ENCODE data around the gene CLMP. TPM values are rescaled to one million over a fixed set of nuclear protein-coding genes. Genes with fewer than 3 reads are reported as not detected.
"Not testable (repeated sequence)": the region's sequence is repeated elsewhere in the genome, so short reads cannot be mapped to it uniquely, and the experiment has no call there.

Gene CLMP
- total RNA-seq, 1 donor from 2014 or later, result 42.0 TPM

DNA sequence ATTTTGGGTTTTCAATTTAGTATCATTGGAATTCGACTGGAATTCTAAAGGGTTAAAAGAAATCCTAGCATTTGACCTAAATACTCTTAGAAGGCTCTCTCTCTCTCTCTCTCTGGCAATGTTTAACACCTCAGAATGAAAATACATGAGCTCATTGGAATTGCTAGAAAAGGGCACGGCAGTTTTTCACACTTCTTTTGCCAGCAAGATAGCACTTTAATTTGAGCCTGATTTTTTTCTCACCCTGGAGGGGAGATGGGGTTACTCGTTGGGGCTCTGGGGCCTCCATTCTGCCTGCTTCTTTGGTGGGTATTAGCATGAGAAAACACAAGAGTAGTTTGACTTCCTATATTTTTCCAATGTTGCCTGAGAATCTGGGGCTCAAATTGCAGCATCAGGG, 22.8 kb upstream of the CLMP start:
- DNase-seq, result no peak

DNA sequence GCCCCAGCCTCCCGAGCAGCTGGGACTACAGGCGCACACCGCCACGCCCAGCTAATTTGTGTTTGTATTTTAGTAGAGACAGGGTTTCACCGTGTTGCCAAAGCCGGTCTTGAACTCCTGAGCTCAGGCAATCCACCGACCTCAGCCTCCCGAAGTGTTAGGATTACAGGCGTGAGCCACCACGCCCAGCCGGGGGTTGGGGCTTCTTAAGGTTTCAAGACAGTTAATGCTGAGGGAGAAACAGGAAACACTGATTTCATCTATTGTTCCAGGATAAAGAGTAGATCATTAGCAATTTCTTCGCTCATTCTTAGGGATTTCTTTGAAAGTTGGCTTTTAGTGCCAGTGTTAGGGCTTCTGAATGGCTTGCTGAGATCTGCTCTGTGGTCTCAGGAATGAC, 21.2 kb upstream of the CLMP start:
- DNase-seq, result no peak

DNA sequence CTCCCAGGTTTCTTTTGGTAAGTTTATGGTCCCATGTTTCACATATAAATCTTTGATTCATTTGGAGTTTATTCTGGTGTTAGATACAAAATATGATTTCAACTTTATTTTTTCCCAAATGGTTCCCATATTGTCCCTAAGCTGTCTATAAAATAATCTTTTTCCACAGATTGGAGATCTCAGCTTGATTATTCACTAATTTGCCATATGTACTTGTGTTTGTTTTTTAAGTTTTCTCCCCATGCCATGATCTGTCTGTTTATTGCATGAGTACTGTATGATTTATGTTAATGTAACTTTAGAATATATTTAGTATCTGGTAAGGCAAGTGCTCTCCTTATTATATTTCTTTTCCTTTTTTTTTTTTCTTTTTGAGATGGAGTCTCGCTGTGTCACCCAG, 19.9 kb upstream of the CLMP start:
- no peak for DNase-seq

DNA sequence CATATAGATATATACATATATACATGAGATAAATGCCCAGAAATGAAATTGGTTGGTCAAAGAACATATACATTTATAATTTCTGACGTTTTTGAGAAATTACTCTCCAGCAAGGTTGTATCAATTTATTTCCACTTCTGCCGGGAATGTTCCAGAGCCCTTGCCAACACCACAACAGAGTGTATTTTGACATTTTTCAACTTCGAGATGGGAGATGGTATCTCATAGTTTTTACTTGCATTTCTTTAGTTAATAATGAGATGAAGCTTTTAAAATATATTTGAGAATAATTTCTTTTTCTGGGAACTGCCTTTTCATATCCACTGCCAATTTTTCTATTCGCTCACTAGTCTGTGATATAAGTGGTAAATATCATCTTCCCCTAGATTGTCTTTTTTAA, 19.3 kb upstream of the CLMP start:
- no peak for DNase-seq

DNA sequence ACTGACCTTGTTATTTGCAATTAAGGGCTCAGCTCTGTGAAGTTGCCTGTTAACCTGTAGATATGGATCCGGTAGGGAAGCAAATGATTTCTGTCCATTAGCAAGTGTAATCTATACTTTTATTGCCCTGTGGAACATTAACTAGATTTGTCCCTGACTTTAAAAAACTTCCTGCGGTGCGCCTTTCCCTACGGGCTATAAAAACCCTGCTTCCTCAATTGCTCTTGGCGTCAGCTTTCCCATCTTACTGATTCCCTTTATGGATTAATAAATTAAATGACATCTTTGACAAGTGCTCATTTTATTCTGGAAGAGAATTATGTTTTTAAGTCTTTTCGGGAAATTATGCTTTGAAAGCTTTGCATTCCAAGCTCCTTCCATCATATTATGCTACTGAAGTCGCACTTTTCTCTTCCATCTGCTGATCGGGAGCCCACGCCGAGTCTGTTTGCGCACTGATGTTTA, 18.3 kb upstream of the CLMP start:
- DNase-seq, result no peak

DNA sequence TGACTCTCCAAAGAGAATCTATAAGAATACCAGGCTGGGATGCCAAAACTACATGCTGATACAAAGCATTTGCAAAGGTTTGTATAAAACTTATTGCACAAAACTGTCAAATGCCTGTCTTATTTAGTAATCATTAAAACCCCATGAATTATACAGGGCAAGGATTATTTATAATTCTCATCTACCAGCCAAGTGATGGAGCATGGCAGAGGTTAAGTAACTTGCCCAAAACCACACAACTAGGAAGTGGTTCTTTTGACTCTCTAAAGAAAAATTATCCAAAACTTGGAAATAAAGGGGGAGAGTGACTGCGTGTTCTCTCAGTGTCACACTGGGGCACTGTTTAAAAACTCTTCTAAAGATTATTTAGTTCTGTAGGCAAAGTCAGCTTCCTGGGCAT, 17.4 kb upstream of the CLMP start:
- DNase-seq, result no peak

DNA sequence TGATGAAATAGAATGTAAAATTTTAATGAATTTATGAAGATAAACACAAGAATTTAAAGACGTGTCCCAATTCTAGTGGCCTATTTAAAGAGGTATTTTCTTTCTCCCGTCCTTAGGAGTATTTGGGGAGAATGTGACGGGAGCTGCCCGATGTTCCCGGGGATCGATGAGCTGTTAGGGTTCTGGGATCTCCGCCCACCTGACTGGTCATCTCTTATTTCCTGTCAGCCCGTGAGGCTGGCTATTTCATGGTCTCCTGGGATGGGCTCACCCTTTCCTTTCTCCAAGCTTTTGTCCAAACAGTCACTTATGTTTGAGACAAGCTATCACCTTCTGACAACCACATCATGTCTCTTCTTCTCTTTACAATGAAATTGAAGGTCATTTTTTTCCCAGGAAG, 16.9 kb upstream of the CLMP start:
- no peak for DNase-seq

DNA sequence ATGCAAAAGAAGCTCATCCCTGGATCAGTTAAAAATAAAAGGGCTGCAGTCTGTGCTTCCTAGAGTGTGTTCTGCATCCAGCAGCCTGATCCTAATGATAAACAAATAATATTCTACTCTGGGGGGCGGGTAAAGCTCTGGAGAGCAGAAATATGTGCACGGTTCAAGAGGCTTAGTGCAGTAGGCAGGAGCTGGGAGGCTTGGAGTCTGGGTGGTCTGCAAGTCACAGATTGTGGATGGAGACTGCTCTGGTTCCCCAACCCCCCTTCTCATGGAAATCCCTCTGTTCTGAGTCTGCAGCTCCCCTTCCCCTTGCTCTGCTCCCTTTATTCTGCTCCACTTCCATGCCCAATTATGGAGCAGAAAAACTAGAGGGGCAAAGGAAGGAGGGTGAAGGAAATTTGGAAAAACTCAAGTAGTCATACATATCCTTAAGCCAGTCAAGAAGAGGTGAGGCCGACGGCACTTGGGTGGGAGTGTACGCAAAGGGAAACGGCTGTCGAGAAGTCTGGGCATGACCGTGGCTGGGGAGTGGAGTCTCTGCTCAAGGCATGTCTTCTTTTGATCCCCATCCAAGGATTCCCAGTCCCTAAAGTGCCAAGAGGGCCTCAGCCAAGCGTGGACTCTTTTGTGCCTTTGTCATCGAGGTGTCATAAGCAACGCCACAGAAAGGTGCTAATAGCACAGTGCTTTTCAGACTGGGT, 16.3 kb upstream of the CLMP start:
- no peak for DNase-seq

DNA sequence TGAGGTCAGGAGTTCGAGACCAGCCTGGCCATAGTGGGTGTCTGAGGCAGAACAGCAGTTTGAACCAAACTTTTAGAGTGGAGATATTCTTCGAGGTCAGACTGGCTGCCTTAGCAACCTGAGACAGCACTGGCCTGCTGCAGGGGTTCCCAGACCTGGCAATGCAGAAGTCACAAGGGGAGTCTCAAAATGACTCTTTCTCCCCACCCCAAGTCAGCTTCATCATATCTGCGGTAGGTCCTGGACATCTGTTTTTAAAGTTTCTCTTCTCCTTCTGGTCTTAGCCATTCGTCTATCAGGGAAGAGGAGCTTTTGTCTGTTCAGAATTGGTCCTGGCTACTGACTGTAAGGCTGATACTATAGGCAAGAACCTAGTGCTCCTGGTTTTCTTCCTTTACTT, 14.5 kb upstream of the CLMP start:
- DNase-seq, result no peak

DNA sequence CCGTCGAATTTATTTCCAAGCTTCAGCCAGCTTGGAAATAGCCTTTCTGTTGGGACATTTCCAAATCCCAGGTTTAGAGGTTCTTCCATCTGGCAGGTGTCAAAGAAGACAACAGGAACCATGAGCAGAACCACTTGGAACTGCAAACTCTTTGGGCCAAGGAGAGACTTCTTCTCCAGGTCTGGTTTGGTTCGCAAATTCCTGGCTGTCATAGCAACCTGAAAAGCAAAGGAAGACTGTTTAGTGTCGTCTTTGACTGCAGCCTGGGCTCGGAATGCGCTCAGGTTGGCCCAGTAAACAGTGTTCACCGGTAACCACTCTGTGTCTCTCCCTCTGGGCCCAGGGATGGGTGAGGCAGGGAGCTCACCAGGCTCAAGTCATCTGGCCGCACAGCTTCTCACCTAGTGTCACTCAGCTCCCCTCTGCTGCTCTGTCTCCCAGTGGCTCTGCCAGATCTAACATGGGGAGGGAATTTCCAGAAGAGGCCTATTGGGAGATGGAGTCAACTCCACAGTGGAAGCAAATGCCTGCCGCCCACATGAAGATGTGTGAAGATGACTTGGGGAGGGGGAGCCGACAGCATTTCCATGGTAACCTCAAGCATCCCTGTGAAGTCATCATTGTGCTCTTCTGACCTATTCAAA, 11.9 kb upstream of the CLMP start:
- DNase-seq, result no peak

DNA sequence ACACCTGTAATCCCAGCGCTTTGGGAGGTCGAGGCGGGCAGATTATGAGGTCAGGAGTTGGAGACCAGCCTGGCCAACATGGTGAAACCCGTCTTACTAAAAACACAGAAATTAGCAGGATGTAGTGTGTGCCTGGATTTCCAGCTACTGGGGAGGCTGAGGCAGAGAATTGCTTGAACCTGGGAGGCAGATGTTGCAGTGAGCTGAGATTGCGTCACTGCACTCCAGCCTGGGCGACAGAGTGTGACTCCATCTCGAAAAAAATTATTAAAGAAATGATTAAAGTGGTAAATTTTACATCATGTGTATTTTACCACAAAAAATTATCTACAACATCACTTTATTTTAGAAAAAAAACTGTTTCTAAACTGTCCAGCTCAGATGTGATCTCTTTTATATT, 11.0 kb upstream of the CLMP start:
- not testable (repeated sequence) for DNase-seq

DNA sequence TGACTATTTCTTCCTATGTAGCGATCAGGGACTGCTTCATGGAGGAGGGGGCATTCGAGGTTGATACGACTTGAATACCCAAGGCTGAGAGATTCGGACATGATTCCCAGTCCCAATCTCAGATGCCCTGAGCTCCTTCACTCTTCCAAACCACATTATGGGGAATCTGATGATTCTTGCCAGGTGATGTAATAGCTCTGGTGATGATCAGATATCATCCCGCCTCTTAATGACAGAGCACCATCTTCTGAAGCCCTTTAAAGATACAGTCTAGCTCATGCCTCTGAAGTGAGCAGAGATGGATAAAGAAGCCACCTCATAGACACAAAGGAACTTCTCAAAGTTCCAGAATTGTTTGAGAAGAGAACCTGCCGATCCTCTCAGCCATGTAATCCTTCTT, 8.9 kb upstream of the CLMP start:
- DNase-seq, result no peak

DNA sequence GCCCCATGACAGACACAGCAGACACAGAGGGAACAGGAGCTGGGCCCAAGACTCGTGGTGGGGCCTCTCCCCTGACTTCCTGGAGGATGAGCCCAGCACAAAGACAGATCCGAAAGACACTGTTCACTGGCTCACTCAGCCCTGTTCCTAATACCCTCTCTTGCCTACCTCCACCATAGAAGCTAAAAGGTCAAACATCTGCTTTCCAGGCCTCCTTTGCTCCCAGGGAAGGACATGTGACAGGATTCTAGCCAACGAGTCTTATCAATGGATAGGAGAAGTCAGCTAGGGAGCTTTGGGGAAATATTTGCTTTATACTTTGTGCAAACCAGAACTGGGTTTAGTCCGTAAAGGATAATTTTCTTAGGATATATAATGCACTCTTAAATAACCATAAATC, 8.4 kb upstream of the CLMP start:
- no peak for DNase-seq

DNA sequence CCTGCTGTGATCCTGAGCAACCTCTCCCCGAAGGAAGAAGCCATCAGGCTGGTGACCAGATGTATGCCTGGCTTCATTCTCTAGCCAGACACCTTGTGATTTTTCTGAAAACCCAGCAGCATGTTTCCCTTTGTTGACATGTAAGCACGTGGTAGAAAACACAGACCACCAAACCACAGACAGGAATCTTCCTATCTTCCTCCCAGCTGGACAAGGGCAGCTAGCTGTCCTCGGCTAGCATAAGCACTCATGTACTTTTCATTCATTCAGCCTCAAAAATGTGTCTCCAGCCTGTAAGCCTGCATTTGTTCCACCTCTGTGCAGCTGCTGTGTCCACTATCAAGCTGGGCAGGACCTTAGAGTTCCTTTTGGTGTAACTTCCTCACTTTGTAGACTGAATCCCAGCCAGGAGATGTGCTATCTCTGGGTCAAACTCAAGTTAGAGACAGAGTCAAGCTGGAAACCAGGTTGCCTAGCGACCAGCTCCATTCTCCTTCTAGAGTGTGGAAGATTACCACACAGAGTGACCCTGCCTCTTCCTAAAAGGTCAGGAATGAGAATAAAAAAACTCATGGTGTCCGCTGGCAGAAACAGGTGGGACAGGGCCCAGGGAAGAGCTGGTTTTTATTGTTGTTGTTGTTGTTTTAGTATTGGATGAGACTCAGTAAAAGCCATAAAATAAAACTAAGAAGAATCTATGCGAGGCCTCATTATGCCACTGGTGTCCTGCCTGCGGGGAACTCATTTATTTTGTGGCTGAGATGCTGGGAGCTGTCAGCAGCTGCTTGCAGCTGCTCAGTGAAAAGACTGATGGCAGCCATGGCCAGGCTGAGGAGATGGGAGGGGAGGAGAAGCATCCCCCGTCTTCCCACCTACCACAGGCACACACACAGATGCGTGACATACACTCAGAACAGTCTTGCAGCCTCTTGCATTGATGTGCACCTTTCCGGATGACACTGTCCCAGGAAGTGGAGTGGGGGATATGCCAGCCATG, 7.4 kb upstream of the CLMP start:
- no peak for DNase-seq

DNA sequence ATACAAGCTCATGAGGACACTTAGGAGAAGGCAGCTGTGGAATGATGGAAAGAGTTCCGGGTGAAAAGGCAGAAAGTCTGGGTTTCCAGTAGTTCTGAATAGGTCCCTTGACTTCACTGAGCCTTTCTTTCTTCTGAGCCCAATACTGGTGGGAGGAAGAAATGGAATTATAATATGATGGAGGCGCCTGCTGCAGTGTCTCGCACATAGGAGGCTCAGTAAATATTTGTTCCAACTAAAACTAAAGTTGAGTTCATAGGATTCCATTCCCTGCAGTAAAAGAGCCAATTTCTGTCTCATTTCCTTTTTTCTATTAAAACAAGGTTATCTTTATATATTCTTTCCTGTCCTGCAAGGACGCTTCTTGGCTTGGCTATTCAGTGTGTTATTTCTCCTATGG, 5.2 kb upstream of the CLMP start:
- no peak for DNase-seq

DNA sequence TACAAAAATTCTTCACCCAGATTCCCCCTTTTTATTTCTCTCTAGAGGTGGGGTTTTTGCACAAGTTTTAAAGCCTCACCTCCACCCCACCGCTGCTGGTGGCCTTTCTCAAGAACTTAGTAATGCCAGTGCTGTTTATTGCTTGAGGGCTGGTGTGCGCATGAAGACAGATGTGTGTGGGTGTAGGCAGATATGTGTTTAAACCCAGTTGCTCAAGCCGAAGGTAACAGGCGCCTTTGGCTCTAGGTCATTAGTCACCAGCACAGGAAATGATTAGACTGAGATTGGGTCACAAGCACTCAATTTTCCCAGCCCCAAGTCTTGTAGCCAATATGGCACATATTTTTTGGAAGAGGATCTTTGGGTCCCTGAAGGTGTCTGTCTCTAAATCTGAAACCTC, 2.7 kb upstream of the CLMP start:
- DNase-seq, result no peak

DNA sequence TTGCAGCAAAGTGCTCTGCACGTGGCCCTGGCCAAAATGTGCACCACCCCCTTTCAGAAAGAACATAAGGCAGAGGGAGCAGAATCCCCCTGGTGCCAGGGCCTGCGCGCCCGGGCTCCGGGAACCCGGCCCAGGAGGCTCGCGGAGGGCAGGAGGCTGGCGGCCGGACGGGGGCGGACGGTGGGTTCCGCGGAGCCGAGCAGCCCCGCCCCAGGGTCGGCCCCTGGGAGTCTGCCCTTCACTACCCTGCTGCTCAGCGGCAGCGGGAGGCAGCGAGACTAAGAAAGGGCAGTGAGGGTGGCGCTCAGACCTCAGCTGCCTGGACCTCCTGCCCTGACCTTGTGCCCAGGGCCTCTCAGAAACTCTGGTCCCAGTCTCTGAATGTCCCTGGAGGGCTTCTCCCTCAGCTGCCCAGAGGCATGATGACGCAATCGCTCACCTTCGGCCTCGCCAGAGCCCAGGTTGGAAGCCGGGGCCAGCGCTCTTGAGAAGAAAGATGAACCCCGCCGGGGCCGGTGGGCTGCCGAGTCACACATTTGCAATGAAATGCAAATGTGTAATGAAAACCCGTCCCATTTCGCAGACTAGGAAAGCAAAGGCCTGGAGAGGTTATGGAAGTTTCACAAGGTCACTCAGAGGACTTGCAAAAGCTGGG, 1.1 kb upstream of the CLMP start:
- DNase-seq, result no peak

DNA sequence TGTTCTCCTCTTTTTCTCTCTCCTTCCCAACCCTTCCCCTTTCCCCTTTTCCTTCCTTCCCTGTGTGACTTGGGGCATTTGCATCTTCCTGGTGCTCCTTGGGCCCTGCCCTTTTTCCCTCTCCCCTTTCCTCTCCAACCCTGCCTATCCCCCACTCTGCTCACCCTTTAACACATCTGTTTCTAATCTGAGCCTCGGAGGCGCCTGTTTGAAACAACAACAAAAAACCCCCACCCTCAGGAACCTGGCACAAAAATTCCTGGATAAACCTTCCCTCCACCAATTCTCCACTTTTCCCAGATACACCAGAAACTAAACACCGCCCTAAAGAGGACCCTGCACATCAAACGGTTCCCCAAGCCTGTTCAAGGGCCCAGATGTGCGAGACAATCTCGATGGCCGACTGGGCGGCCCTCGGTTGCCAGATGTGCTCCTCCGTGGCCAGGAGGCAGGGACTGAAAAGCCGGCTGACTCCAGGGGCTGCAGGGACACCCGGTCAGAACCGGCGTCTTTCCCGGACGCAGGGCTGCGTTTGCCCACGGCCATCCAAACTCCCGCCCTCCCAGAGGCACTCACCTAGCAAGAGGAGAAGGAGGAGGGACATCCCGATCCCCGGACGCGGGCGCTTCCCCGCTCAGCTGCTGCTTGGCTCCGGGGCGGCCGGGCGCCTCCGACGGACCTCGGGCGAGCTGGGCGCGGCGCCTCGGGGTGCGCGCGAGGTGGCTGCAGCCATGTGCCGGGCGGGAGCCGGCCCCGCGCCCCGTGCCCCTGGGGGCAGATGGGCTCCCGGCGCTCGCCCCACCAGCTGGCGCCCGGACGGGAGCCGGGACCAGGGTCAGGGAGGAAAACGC, 486 bp downstream of the CLMP start:
- no peak for DNase-seq

DNA sequence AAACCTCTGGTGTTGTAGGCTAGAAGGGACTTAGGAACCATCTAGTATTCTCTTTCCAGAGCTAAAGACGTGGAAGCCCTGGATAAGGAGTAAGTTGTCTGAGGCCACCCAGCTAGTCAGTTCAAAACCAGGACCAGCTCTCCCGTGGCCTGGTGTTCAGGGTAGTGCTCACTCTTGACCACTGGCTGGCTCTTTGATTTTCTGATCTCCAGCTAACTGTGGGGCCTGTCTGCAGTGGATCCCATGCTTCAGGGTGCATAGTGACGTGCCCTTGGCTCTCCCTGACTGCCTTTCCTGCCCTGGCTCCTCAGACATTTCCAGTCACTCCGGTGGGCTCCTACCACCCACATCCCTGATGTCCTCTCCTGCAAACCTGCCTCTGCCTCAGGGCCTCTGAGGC, 1.3 kb downstream of the CLMP start:
- no peak for DNase-seq

DNA sequence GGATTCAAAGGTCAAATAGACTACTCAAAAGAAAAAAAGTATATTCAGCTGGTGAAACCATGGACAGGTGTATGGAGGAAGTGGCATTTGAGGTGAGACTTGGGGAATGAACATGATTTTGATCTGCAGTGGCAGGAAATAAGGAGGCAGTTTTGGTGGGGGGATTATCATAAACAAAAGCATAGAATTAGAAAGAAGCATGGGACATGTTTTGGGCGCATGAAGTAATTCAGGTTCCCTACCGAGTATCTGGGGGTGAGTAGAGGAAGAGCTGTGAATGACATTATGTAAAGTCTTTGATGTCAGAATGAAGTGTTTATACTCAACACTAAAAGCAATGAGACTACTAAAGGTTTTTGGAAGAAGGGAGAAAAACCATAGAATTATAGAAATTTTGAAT, 3.1 kb downstream of the CLMP start:
- no peak for DNase-seq

DNA sequence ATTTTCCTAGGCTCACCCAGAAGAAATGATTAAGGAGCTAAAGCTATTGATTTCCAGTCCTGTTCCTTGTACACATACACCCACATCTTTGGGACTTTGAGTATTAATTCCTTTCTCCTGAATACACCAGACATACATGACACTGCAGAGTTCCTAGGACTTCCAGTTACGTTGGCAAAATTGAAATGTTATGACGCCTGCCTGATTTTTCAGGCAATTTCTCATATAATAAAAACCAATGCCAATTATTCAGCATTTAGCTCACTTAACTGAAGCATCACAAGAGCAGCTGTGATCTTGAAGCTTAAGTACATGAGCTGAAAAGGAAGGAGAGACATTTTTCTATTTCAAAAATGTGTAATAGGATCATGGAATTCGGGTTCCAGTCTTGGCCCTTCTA, 4.5 kb downstream of the CLMP start:
- DNase-seq, result no peak

Data from occipital lobe (tissue), 2 donors.